Endometrial microvascular endothelial cells (primary cell): ENCODE data around the gene IFNLR1. TPM values are rescaled to one million over a fixed set of nuclear protein-coding genes. Genes with fewer than 3 reads are reported as not detected.
"Not testable (repeated sequence)": the region's sequence is repeated elsewhere in the genome, so short reads cannot be mapped to it uniquely, and the experiment has no call there.

Experiments
- in situ Hi-C: cut with HindIII; loops from 2 replicates; pipeline ENCODE4 v1.10.0; 2017; ENCODE audit warnings: low sequenced_read_pairs, low pct_unique_long_range_greater_than_20kb; ENCODE audit errors: inconsistent ontology term
- total RNA-seq: library from RNA; depleted of rRNA; stranded (reverse); fragments of >200 nt; gene quantifications from one replicate; pipeline ENCODE4 v1.2.3, GENCODE V29; 2015; ENCODE audit errors: inconsistent ontology term

IFNLR1 gene
- total RNA-seq, result not detected

DNA sequence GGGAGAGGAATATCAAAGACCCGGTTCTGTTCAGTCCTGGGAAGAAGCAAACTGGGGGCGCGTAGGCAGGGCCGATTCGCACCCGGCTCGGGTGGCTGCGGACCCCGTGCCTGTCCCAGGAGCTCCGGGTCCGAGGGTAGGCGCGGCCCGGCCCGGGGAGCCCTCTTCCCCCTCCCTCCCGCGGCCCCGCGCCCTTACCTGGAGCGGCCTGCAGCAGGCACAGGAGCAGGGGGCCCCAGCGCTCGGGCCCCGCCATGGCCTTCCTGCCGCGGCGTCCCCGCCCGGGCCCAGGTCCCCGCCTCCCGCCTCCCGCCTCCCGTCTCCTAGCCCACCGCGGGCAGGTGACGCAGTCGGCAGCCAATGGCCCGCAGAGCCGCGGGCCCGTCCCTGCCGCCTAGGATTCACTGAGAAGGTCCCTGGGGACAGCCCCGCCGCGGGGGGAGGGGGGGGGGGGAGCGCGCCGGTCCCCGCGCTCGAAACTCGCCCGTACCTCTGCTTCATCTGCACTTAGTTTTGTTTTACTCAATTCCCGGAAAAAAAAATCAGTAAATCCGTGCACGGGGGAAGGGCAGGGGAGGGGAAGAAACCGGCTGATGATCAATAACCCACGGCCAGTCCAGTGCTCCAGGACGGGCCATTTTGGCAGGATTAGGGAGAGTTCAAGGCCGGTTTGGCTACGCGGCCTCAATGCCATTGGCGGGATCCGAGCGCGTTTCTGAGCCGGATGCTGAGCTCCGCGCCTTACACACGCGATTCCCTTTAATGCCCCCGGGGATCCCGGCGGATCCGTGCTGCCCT, at the start of gene IFNLR1:
Gene IFNLR1 (minus strand): TSS at position 297 of the 798 bp plus-strand sequence. CDS start 41 bp downstream, at position 256.
- in situ Hi-C loops, result no loop called here

DNA sequence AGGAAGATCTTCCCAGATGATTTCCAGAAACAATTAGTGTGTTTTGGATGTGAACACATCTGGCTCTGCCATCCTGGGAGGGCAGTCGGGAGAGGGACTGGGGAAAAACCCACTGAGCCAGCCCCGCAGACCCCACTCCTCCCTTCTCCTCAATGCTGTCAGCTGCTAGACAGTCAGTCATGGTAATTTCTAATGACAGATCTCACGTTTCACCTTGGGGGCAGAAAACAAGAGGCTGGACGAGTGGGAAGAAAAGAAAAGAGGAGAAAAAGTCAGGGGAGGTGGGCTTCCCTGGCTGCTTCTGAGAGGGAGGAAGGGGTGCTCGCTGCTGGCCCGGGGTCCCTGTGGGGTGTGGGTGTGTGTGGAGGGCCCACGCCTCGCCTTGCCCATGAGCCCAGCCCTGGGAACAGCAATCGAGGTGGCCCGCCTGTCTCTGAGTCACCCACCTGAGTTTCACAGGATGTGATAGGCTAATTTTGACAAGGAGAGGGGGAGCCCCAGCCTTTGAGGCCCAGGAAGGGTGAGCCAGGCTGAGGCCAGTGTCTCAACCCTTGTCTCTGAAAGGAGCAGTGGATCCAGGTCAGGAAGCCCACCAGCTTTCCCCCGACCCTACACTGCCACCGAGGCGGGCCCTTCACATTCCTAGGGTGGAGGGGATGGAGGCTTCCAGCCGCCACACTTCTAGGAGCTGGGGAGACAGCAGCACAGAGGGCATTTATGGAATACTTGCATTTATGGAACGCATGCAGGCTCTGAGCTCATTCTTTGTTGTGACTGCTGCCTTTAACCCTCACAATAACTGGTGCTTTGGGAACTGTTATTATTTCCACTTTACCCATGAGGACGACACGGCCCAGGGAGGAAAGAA, 49.1 kb upstream of the IFNLR1 start:
- in situ Hi-C loops, result no loop called here

DNA sequence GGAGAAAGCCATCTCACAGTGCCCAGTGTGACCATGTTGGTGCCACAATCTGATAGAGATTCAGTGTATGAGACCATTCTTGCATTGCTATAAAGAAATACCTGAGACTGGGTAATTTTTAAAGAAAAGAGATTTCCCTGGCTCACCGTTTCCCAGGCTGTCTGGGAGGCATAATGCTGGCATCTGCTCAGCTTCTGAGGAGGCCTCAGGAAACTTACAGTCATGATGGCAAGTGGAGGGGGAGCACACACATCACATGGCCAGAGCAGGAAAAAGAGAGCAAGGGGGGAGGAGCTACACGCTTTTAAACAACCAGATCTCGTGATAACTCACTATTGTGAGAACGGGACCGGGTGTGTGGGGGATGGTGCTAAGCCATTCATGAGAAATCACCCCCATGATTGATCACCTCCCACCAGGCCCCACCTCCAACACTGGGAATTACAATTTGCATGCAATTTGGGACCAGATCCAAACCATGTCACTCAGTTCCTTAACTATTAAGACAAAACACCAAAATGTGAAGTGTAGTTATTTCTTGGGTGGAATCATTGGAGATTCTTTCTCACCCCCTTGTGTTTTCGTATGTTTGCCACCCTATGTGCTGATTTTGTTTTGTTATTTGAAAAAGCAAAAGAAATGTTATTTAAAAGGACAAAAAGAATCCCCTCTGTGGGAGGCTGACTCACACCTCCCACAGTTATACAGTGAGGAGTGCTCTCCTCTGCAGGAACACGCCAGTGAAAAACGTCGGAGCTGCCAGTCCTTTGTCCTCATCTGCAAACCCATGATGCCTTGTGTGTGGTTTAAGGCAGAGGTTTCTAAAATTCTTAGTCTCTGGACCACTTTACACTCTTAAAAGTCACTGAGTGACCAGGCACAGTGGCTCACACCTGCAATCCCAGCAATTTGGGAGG, 46.9 kb upstream of the IFNLR1 start:
- in situ Hi-C loops, result no loop called here

DNA sequence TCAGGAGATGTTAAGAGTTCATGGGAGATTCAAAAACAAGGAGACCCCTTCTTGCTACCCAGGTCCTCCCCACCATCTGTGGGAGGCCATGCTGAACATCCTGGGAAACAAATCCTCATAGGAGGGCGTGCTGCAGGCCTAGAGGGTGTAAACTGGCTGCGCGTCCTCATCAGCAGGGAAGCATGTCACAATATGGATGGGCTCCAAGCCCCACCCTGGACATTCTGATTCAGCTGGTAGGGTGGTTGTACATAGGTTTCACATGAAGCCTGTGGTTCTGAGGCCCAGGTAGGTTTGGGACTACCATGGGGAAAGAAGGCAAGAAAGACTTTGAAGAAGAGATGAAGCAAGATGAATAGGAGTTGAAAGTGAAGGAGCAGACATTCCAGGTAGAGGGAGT, 44.6 kb upstream of the IFNLR1 start:
- in situ Hi-C loops, result no loop called here

DNA sequence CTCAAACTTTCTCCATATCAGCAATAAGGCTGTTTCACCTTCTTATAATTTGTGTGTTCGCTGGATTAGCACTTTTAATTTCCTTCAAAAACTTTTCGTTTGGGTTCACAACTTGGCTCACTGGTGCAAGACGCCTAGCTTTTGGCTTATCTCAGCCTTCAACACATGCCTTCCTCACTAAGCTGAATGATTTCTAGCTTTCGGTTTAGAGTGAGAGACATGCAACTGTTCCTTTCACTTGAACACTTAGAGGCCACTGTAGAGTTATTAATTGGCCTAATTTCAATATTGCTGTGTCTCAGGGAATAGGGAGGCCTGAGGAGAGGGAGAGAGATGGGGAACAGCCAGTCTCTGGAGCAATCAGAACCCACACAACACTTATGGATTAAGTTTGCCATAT, 41.2 kb upstream of the IFNLR1 start:
- in situ Hi-C loops, result no loop called here

DNA sequence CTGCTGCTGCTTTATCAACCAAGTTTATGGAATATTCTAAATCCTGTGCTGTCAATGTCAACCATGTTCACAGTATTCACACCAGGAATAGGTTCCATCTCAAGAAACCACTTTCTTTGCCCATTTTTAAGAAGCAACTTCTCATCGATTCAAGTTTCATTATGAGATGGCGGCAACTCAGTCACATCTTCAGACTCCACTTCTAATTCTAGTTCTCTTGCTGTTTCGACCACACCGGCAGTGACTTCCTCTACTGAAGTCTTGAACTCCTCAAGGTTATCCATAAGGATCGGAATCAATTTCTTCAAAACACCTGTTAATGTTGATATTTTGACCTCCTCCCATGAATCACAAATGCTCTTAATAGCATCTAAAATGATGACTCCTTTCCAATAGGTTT, 39.7 kb upstream of the IFNLR1 start:
- in situ Hi-C loops, result no loop called here

DNA sequence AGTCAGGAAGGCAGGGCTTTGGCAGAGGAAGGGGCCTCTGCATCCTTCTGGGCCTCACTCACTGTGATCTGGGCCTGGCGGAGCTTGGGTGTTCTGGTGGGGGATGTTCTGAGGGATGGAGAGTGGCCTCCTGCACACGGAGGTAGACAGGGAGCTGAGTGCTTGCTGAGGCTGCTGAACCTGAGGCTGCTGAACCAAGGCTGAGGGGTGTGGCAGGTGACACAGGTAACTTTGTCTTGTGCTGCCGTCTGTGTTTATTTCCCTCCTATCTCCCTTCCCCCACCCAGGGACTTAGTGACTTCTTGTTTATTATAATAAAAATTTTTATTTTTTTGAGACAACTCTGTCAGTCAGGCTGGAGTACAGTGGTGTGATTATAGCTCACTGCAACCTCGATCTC, 37.7 kb upstream of the IFNLR1 start:
- in situ Hi-C loops, result no loop called here

DNA sequence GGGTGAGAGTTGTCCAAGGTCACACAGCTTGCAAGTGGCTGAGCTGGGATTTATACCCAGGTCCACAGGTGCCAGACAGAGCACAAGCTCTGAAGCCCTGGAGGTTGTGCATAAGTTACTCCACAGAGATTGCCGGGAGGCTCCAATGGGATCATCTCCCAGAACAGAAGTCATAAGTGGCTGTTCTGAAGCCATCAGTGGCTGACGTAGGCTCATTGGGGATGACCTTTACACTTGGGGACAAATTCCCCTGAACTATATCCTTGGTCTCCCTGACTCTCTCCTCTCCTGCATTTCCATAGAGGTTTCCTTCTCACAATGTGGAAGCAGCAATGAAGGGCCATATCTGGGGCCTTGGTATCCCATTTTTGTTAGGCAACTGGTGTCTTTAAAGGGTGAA, 37.0 kb upstream of the IFNLR1 start:
- in situ Hi-C loops, result no loop called here

DNA sequence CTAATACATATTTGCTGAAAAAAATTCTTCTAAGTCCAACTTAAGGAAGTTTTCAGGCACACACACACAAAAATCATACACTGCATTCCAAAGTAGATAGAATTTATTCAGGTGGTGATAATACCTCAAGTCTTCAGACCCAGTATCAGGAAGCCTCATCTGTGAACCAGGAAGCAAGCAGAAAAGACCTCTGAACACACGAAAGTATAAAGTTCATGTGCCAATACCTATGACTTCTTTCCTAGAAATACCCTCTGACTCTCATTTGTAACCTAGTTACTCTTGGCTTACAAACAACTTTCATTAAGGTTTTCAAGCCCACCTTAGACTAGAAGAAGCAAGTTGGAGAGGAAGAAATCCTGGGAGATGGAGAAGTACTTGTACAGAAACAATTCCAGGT, 35.7 kb upstream of the IFNLR1 start:
- in situ Hi-C loops, result no loop called here

DNA sequence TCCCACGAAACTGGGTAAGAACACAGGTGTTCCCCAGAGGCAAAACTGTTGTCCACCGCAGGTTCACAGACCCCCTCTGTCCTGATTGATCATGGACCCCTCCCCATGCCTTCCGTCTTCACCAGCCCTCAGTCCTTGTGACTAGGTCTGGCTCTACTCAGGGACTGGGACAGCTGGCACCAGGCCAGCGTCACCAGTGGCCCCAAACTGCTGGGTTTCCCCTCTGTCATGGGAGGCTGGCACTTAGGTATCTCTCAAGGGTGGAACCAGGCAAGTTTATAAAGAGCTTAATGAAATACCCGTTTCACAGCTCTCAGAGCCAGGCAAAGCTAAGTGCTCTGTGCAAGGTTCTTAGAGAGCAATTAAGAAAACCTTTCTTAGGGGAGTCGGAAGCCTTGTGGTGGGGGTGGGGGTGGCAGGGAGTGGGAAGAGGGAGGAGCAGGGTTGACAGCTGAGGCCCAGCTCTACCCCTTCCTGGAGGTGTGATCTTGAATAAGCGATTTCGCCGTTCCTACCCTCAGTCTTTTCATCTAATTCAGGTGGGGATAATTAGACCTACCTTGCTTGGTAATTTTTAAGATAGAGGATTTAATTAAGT, 35.0 kb upstream of the IFNLR1 start:
- in situ Hi-C loops, result no loop called here

DNA sequence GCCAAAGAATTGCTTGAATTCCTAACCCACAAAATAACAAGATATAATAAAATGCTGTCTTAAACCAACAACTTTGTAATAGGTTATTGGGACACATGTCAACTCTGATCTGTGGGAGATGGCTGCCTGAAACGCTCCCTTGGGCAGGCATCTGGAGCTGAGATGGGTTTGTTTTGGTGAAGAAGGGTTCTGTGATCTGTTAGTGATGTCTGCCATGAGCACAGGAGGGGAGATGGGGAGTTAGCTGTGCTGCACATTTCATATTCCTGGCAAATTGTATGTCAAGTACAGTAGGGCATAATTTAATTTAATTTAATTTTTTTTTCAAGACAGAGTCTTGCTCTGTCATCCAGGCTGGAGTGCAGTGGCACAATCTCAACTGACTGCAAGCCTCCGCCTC, 34.2 kb upstream of the IFNLR1 start:
- in situ Hi-C loops, result no loop called here

DNA sequence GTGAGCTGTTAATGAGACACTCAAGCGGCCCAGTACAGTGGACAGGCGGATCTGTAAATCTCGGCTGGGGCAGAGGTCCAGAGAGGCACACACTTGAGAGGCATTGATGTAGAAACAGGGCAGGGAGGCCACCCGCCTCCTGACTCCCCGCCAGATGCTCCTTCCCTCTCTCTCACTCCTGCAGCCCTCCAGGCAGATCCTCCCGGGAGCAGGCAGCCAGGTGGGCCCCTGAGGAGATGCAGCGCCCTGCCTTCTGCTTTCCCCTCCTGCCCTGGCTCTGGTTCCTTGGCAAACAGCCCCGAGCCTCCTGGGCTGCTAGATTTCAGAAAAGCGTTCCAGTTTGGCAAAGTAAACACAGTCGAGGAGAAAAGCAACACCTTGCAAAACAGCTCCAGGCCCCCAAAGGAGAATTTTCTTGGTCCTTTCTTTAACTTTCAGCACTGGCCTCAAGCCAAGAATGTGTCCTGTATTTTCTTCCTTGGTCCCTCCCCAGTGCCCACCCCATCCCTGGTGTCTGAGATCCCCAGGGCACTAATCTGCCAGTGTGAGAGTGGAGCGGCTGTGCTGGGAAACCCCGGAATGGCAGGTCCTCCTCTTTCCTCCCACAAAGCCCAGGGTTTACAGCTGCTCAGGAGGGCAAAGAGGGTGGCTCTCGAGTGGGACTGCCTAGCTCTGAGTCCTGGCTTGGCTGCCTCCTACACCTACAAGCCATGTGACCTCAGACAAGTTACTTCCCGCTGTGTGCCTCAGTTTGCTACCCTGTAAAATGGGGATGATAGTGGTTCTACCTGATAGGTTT, 29.4 kb upstream of the IFNLR1 start:
- in situ Hi-C loops, result no loop called here

DNA sequence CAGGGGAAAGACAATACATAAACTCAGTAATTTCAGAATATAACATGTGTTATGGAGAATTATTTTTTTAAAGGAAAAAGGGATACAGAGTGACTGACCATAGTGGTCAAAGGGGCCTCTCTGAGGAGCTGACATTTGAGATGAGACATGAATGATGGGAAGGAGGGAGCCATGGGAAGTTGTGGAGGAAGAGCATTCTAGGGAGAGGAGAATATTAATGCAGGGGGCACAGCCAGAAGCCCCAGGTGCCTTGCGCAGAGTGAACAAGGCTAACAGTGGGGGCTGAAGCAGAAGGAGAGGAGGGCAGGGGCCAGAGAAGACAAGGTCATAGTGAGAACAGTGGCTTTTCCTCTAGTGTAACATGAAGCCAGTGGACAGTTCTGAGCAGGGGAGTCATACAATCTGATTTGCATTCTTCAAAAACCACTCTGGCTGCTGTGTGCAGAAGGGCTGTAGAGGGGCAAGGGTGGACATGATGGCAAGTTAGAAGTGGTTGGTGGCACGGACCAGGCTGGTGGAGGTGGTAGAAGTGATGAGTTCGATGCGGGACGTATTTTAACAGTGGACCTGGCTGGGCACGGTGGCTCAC, 28.2 kb upstream of the IFNLR1 start:
- in situ Hi-C loops, result no loop called here

DNA sequence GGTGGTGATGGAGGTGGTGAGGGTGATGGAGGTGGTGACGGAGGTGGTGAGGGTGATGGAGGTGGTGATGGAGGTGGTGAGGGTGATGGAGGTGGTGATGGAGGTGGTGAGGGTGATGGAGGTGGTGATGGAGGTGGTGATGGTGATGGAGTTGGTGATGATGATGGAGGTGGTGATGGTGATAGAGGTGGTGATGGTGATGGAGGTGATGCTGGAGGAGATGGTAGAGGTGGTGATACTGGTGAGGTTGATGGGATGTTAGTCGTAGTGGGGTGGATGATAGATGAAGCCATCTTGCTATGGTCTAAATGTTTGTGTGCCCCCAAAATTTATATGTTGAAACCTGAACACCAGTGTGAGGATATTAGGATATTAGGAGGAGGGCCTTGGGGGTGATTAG, 25.3 kb upstream of the IFNLR1 start:
- in situ Hi-C loops, result no loop called here

DNA sequence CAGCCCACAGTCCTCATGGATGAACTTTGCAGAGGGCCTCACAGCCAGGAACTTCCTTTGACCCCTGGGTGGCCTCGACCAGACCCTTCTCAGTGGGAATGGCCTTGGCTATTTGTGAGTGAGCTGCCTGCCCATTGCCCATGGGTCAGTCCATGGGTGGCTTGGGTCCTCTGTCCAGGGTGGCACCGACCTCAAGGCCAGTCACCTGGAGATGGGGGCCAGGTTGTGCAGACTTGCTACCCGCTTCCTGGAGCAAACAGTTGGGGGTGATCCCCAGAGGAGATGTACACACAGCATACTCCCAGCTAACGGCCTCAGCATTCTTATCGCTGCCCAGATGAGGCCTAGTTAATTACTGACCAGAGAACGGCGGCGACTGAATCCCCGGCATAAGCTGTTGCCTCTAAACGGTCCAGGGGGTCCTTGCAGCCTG, 23.1 kb upstream of the IFNLR1 start:
- in situ Hi-C loops, result no loop called here

DNA sequence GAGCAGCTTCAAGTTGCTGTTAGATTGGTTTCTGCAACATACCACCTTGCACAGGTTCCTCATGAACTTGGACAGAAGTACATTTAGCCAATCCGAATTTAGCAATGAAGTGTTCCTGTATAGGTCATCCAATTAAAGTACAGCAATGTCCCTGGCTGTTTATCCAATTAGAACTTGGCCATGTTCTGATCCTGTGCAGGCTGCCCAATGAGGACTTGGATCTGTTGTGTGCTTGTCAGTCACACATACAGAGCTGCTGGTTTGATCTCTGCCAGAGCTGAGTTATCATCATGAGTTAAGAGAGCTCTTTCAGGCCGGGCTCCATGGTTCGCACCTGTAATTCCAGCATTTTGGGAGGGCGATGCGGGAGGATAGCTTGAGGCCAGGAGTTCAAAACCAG, 22.0 kb upstream of the IFNLR1 start:
- in situ Hi-C loops, result no loop called here

DNA sequence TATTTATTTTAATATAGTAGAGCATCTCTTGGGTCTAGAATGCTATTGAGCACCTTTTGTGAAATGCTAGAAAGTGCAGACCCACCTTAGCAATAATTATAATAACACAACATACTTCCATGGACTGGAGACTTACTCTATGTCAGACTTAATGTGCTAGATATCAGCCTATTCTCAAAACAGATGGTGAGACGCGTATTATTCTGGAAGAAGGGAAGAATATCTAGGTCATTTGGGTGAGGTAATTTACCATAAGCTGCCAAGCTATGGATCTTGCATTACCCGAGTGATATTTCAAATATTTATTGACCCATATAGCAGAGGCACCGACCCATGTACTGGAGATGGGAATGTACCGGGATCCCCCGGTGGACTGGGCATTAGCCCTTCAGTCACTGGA, 20.6 kb upstream of the IFNLR1 start:
- in situ Hi-C loops, result no loop called here

DNA sequence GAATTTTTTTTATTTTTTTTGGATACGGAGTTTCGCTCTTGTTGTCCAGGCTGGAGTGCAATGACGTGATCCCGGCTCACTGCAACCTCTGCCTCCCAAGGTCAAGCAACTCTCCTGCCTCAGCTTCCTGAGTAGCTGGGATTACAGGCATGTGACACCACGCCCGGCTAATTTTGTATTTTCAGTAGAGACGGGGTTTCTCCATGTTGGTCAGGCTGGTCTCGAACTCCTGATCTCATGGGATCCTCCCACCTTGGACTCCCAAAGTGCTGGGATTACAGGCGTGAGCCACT, 20.3 kb upstream of the IFNLR1 start:
- in situ Hi-C loops, result not testable (repeated sequence)
